OCI-LY7 (cell line): ENCODE measurements around the gene BTD.

ENCODE experiments used
- CTCF ChIP-seq: fragments of 200-600 bp; sonication (generic); conservative IDR thresholded peaks from 2 replicates; pipeline ENCODE4 v1.5.1; 2014; ENCODE audit warnings: mild to moderate bottlenecking, antibody characterized with exemption, low read length, moderate library complexity, mixed read lengths
- EZH2phosphoT487 ChIP-seq: fragments of 200-600 bp; sonication (generic); IDR thresholded peaks from 2 replicates; pipeline ENCODE4 v1.6.1; 2018; ENCODE audit warnings: low read depth, borderline replicate concordance, mild to moderate bottlenecking, mixed run types, antibody characterized with exemption, low read length, moderate library complexity, mixed read lengths

GRCh38 chr3:15660055-15660935 is 58.8 kb downstream of the BTD start:
- TF ChIP-seq CTCF (no peak), EZH2phosphoT487 (no peak)
